Thyroid gland (tissue), 4 donors: ENCODE data around the gene KCNK13. TPM values are rescaled to one million over a fixed set of nuclear protein-coding genes. Genes with fewer than 3 reads are reported as not detected.

Source experiments
- DNase-seq, 2 donors: peaks; one replicate each; pipeline ENCODE4 v3.0.0-alpha.2; 2019
- H3K27ac ChIP-seq, 3 donors: fragments of 200-600 bp; sonication (generic); 1 replicate in 2 of 3; 2 replicates in 1 of 3; pipeline ENCODE4 v1.5.1; 2016 to 2019; ENCODE audit warnings: mild to moderate bottlenecking in 1 of 3, moderate library complexity in 1 of 3
- H3K27me3 ChIP-seq: fragments of 200-600 bp; sonication (generic); one replicate; pipeline ENCODE4 v1.5.1; 2019
- H3K36me3 ChIP-seq, 2 donors: fragments of 200-600 bp; sonication (generic); one replicate each; pipeline ENCODE4 v1.5.1; 2016 to 2019
- H3K4me1 ChIP-seq, 2 donors: fragments of 200-600 bp; sonication (generic); one replicate each; pipeline ENCODE4 v1.5.1; 2017 to 2019
- H3K4me3 ChIP-seq, 3 donors: fragments of 200-600 bp; sonication (generic); replicated peaks in 1 of 3; 1 replicate in 2 of 3; 2 replicates in 1 of 3; pipeline ENCODE4 v1.5.1; 2016; ENCODE audit warnings: mild to moderate bottlenecking in 1 of 3
- H3K9me3 ChIP-seq: fragments of 200-600 bp; sonication (generic); one replicate; pipeline ENCODE4 v1.5.1; 2017
- CTCF ChIP-seq, 6 experiments: fragments of 200-600 bp in 3 of 6; fragments of 450-650 bp in 3 of 6; sonication (generic) in 3 of 6; IDR thresholded peaks; one replicate each; pipeline ENCODE4 v1.5.1; 2016 to 2019; ENCODE audit warnings: antibody characterized with exemption in 6 of 6, mild to moderate bottlenecking in 2 of 6, inconsistent platforms in 1 of 6, moderate library complexity in 1 of 6
- POLR2A ChIP-seq, 2 donors: fragments of 450-650 bp; IDR thresholded peaks; one replicate each; pipeline ENCODE4 v1.6.1; 2017; ENCODE audit warnings: antibody characterized with exemption in 2 of 2, mild to moderate bottlenecking in 2 of 2, moderate library complexity in 1 of 2
- WGBS, 2 donors: methylation state at CpG; one replicate each; pipeline ENCODE4 v1.1.5; 2017; 5-methylcytosine and 5-hydroxymethylcytosine counted together
- intact Hi-C: fragments of 100-400 bp; cut with DNase I; formaldehyde crosslinking; loops from one replicate; pipeline ENCODE4 v1.15.1; 2023
- total RNA-seq, 4 donors: library from RNA; depleted of rRNA; stranded (reverse); fragments of >200 nt; gene quantifications; one replicate each; pipeline ENCODE4 v1.2.3, GENCODE V29; 2016

KCNK13 gene
- total RNA-seq, 4 donors from 2014 or later = 4.0 to 7.2 (median 4.9) TPM

- WGBS, 2 donors = 71 to 74% methylated on average over 1 of the region's 1 CpG
- Histone ChIP-seq H3K27me3 (no peaks in the 10 kb centered on the region), H3K9me3 (no peaks in the 10 kb centered on the region), H3K4me3 (no peak overlapping the region), H3K4me1 (no peaks in the 10 kb centered on the region), H3K27ac (no peak overlapping the region), H3K36me3 (no peaks in the 10 kb centered on the region)
- intact Hi-C loops = no loop called here
- no peak for DNase-seq
- TF ChIP-seq POLR2A (IDR thresholded peaks at IDR 0.05) = no peak
- no peak for TF ChIP-seq CTCF (IDR thresholded peaks at IDR 0.05)
These were observed 7.0 kb upstream of the KCNK13 start for GRCh38 chr14:90054803-90055202.

GRCh38 chr14:90056826-90057225, 5.0 kb upstream of the KCNK13 start:
- no peak for DNase-seq
- H3K4me3 ChIP-seq = no peak overlapping the region
- H3K4me1 ChIP-seq = peaks cover 0 to 15% of the 10 kb centered on the region in 2 donors
- no peaks in the 10 kb centered on the region for H3K36me3 ChIP-seq
- intact Hi-C loops = no loop called here
- no peaks in the 10 kb centered on the region for H3K27me3 ChIP-seq
- no peak for TF ChIP-seq CTCF (IDR thresholded peaks at IDR 0.05)
- TF ChIP-seq POLR2A (IDR thresholded peaks at IDR 0.05) = no peak
- WGBS, 2 donors = 63 to 70% methylated on average over 8 of the region's 8 CpGs
- H3K27ac ChIP-seq = no peak overlapping the region
- no peaks in the 10 kb centered on the region for H3K9me3 ChIP-seq

- Histone ChIP-seq H3K9me3 (no peaks in the 10 kb centered on the region), H3K4me1 (peaks cover 7 to 29% of the 10 kb centered on the region in 2 donors), H3K4me3 (no peak overlapping the region), H3K27me3 (no peaks in the 10 kb centered on the region), H3K27ac (no peak overlapping the region), H3K36me3 (no peaks in the 10 kb centered on the region)
- TF ChIP-seq CTCF (IDR thresholded peaks at IDR 0.05) (no peak), POLR2A (IDR thresholded peaks at IDR 0.05) (no peak)
- WGBS, 2 donors = 92 to 93% methylated on average over 7 of the region's 7 CpGs
- no peak for DNase-seq
- intact Hi-C loops = no loop called here
These were observed 2.8 kb upstream of the KCNK13 start for GRCh38 chr14:90058876-90059458.

- Histone ChIP-seq H3K9me3 (no peaks in the 10 kb centered on the region), H3K4me1 (peaks cover 7 to 29% of the 10 kb centered on the region in 2 donors), H3K36me3 (no peaks in the 10 kb centered on the region), H3K27ac (peak overlapping the region in 2 of 3 donors; percentile 13 to 26), H3K4me3 (peak overlapping the region; percentile 13 to 41 (median 39)), H3K27me3 (no peaks in the 10 kb centered on the region)
- 1 to 6% methylated on average over 19 to 30 of the region's 80 CpGs for WGBS, 2 donors
- intact Hi-C loops = loop anchor here (10.0 kb wide), 1 partner anchor 86 kb away; no protein-coding TSS in a partner anchor
- DNase-seq = peak; percentile 76 to 79
- peak in 5 of 6 experiments; percentile 28 to 69 (median 57) for TF ChIP-seq CTCF (IDR thresholded peaks at IDR 0.05)
- TF ChIP-seq POLR2A (IDR thresholded peaks at IDR 0.05) = peak in 1 of 2 donors; percentile 85
These were observed 1.4 kb upstream of the KCNK13 start for GRCh38 chr14:90060312-90060964.
